AG09319 (cell line): ENCODE results near the gene ACKR1.
A peak's percentile ranks its signal among the peaks of the same experiment; 100 is the strongest.

Experiments used
- DNase-seq: peaks from one replicate; pipeline ENCODE4 v3.0.0-alpha.2; 2010; ENCODE audit warnings: low read depth; ENCODE audit errors: extremely low read depth
- TF ChIP-seq, protein P1 (sequence below): IDR thresholded peaks from 2 replicates; pipeline ENCODE4 v1.5.1; 2011; ENCODE audit warnings: low read depth, mild to moderate bottlenecking, inconsistent platforms, low read length, moderate library complexity

ACKR1 gene, protein sequence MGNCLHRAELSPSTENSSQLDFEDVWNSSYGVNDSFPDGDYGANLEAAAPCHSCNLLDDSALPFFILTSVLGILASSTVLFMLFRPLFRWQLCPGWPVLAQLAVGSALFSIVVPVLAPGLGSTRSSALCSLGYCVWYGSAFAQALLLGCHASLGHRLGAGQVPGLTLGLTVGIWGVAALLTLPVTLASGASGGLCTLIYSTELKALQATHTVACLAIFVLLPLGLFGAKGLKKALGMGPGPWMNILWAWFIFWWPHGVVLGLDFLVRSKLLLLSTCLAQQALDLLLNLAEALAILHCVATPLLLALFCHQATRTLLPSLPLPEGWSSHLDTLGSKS

DNA sequence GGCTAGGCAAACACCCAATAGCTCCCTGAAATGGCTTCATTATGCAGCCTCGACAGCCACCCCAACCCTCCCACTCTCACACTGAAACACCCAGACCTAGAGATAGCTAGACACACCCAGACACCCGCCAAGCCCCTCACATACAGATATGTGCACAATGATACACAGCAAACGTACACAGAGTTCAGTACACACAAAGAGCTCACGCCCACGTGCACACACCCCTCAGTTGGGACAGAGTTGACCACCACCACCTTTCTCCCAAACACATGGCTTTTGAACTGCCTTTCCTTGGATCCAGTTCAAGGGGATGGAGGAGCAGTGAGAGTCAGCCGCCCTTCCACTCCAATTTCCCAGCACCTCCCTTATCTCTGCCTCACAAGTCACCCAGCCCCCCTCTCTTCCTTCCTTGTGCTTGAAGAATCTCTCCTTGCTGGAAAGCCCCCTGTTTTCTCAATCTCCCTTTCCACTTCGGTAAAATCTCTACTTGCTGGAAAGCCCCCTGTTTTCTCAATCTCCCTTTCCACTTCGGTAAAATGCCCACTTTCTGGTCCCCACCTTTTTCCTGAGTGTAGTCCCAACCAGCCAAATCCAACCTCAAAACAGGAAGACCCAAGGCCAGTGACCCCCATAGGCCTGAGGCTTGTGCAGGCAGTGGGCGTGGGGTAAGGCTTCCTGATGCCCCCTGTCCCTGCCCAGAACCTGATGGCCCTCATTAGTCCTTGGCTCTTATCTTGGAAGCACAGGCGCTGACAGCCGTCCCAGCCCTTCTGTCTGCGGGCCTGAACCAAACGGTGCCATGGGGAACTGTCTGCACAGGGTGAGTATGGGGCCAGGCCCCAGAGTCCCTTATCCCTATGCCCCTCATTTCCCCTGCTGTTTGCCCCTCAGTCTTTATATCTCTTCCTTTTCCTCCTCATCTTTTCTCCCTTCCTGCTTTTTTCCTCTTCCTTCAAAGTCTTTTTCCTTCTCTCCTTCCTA is at the start of gene ACKR1:
Gene ACKR1, plus strand, starts transcription at position 715 of the 981 bp plus-strand sequence. Its CDS starts 85 bp downstream, at position 800.
- TF ChIP-seq, protein P1, sequence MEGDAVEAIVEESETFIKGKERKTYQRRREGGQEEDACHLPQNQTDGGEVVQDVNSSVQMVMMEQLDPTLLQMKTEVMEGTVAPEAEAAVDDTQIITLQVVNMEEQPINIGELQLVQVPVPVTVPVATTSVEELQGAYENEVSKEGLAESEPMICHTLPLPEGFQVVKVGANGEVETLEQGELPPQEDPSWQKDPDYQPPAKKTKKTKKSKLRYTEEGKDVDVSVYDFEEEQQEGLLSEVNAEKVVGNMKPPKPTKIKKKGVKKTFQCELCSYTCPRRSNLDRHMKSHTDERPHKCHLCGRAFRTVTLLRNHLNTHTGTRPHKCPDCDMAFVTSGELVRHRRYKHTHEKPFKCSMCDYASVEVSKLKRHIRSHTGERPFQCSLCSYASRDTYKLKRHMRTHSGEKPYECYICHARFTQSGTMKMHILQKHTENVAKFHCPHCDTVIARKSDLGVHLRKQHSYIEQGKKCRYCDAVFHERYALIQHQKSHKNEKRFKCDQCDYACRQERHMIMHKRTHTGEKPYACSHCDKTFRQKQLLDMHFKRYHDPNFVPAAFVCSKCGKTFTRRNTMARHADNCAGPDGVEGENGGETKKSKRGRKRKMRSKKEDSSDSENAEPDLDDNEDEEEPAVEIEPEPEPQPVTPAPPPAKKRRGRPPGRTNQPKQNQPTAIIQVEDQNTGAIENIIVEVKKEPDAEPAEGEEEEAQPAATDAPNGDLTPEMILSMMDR = no peak
- no peak for DNase-seq

DNA sequence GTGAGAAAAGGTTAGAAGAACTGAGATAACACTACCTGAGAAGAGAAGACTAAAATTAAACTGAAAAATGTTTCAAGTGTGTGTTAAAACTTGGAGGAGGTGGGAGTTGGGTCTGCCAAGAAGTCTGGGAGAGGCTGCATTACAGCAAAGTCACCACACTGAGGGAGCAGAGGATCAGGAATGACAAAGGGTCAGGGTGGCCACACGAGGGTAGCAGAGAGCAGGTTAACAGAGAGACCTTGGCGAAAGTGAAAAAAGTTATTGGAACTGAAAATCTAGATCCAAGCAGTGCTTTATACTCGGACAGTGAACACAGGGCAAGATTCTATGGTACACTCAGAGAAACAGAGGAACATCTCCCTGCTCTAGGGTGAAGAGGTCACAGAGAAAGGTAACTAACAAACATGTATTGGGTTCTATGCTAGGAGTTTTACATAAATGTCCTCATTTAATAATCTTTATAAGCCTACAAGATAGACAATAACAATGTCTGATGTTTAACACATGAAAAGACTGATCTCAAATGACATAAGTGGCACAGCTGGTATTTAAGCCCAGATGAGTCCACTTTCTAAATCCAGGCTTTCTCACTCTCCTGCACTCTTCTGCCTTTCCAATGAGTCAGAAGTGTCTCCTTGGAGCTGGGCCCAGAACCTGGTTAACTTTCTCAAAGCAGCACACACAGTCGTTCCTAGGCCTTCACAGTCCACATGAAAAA is 43.5 kb upstream of the ACKR1 start:
- DNase-seq = peak; percentile 49
- TF ChIP-seq, protein P1 = no peak; the same call in none of the 2 replicates

DNA sequence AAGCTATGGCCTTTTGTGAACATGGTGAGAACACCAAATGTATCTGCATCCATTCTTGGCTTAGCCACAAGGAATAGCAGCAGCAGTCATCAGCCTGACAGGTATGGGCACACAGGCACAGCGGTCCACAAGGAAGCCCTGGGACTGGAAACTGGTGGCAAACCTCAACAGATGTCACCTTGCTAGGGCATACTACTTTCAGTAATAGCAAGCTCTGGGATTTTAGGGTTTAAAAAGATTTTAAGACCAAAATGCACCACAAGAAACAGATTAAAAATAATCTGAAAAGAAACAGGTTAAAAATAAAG is 43.0 kb upstream of the ACKR1 start:
- DNase-seq = no peak
- TF ChIP-seq, protein P1 = no peak

DNA sequence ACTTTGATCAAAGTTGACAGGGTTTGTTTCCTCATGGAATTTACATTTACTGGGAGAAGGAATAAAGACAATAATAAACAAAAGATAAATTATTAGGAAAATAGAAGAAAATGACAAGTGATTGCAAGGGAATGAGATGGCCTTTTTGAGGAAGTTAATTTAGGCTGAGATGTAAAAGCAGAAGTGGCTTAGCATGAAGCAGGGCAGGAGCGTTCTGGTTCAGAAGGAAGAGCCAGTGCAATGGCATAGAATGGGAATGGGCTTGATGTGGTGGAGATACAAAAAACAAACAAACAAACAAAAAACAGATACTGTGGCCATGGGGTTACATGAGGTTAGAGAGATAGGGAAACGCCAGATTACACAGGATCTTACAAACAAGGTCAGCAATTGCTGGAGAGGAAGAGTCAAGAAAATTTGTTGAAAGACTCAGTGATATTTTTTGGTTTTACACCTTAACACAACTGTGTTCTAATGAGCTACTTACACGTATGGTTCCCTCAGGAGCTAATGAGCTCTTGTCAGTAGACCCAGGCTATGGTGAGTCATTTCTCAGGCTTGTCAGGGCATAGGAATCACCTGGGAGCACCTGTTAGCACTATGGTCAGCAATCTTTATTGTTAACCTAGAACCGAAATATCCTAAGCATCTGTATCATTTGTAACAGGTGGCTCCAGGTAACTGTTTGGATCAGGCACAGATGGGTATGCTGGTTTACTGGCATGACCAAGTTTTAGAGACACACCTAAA is 42.0 kb upstream of the ACKR1 start:
- DNase-seq = no peak
- TF ChIP-seq, protein P1 = no peak

DNA sequence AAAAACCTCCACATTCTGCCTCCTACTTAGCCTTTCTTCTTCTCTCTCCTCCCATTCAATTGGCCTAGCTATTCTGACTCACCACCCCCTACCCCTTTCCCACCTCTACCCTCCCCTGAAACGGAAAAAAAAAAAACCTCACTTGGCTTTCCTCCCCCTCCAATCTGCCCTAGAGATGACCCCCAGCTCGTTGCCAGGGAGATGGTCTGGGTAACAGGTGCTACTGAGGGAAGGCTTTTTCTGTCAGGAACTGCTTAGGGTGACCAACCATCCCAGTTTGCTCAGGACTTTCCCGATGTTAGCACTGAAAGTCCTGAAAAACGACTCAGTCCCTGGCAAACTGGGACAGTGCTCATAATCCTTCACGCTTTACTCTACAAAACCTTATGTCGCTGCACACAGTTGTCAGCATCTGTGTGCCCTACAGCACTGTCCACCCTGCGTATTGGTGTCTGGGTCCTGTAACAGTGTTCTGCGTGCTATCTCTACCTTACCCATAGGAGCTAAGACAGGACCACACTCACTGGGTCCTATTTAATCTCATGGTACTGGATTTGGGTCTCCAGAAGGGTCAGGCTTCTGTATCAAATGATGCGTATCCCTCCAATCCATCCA is 41.0 kb upstream of the ACKR1 start:
- no peak for DNase-seq
- TF ChIP-seq, protein P1 = no peak

DNA sequence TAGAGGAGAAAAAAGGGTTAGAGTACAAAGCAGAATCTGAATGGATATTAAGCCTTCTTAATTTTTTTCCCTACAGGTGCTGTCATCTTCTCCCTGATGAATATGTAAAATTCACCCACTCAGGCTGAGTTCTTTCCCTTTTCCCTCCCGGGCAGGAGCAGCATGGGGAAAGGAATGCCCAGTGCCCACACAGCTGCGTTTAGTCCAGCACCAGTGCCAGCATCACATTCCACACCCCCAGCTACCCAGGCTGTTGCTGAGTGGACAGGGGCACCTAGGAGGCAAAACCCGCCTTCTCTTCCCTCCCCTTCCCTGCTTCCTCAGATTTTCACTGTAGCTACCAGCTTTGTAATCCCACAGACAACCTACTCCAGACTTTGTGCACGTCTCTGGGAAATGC is 36.6 kb upstream of the ACKR1 start:
- TF ChIP-seq, protein P1 = no peak
- DNase-seq = no peak
